Heart left ventricle (tissue), 13 donors: ENCODE results near the gene SCN4B.

Source experiments
- POLR2A ChIP-seq, 2 donors: fragments of 450-650 bp; IDR thresholded peaks; one replicate each; pipeline ENCODE4 v1.6.1; 2017; ENCODE audit warnings: antibody characterized with exemption in 2 of 2, mild to moderate bottlenecking in 2 of 2, moderate library complexity in 2 of 2
- TF ChIP-seq, protein P1 (sequence below), 12 donors: fragments of 200-600 bp; sonication (generic) in 4 of 12; IDR thresholded peaks; one replicate each; pipeline versions ENCODE4 v1.5.0 to v1.8.0; 2018 to 2022; ENCODE audit warnings: antibody characterized with exemption in 12 of 12, mild to moderate bottlenecking in 5 of 12
- donor health status: ischemic (EF 13 %, LVEDD 7.1; RV severe dilation, severe dysfunction).
- donor health status: DM: no; HTN: yes; CAD: no.
- donor health status: DM: no; HTN: no; CAD: no.
- donor health status: ischemic (EF 25% LVEDD 6.9; RV normal size, moderate dysfunction).
- donor health status: ischemic (EF 25% LVEDD 5.7; RV mildly dilated, moderate dysfunction).
- donor health status: ischemic (EF 35%, LVEDD 5.7; RV mildly dilated, moderate dysfunction).
- donor health status: nonischemic (EF 11% LVEDD 7.7; RV severe dilation, severe dysfunction).
- donor health status: DM: yes; HTN: yes; CAD: no.
- donor health status: PGD.
- donor health status: ischemic (EF 29% LVEDD 5.4; RV normal size, mild dysfunction).
- donor health status: nonischemic (EF 23%, LVEDD 6.1; RV moderate dilation, normal function).

DNA sequence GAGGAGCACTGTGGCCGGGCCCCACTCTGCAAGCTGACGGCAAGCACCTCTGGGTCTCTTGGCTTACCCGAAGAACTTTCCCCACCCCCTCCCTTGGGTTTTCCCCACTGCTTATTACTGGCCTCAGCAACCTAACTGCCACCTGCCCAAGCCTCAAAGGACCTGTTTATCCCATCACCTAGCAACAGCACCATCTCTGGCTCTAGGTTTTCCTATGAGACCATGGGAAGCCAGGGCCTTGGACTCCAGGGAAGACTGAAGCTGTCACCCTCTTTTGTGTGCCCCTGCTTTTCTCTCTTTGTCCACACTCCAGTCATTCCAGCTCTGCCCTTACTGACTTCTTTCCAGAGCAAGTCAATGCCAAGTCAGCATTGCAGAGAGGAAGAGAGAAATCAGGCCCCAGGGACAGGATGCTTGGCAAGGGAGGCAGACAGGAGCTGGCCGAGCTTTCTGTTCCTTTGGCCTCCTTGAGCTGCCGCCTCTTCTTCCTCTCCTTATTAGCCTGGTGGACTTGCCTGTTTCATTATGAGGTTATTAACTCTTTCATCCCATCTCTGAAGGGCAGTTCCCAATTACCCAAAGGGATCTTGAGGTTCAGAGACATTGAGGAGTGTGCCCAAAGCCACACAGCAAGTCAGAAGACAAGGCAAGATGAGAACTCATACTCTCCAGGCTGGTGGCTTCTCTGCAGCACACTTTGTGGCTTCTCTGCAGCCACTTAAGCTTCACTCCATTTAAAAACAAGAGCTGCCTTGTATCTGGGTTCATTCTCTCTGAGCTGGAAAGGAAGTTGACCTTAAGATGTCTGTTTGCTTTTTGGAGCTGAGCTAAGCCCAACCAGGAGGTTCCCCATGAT lies 65.5 kb downstream of the SCN4B start, which contains the start of gene SMIM35:
- TF ChIP-seq POLR2A (IDR thresholded peaks at IDR 0.05), result no peak
- TF ChIP-seq, protein P1, sequence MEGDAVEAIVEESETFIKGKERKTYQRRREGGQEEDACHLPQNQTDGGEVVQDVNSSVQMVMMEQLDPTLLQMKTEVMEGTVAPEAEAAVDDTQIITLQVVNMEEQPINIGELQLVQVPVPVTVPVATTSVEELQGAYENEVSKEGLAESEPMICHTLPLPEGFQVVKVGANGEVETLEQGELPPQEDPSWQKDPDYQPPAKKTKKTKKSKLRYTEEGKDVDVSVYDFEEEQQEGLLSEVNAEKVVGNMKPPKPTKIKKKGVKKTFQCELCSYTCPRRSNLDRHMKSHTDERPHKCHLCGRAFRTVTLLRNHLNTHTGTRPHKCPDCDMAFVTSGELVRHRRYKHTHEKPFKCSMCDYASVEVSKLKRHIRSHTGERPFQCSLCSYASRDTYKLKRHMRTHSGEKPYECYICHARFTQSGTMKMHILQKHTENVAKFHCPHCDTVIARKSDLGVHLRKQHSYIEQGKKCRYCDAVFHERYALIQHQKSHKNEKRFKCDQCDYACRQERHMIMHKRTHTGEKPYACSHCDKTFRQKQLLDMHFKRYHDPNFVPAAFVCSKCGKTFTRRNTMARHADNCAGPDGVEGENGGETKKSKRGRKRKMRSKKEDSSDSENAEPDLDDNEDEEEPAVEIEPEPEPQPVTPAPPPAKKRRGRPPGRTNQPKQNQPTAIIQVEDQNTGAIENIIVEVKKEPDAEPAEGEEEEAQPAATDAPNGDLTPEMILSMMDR (IDR thresholded peaks at IDR 0.05), result no peak
